Lower leg skin (tissue), 4 donors: Measurements from ENCODE around the gene MRPL55. TPM values are rescaled to one million over a fixed set of nuclear protein-coding genes. Genes with fewer than 3 reads are reported as not detected.

Experiments
- DNase-seq, 2 donors: peaks; one replicate each; pipeline ENCODE4 v3.0.0-alpha.2; 2019; ENCODE audit warnings: low spot score in 2 of 2
- H3K4me3 ChIP-seq: fragments of 200-600 bp; sonication (generic); 2 replicates; pipeline ENCODE4 v1.5.1; 2017; ENCODE audit warnings: mild to moderate bottlenecking, low read depth; ENCODE audit not compliant: poor library complexity, severe bottlenecking
- CTCF ChIP-seq, 3 donors: fragments of 450-650 bp; IDR thresholded peaks; one replicate each; pipeline ENCODE4 v1.5.1; 2016; ENCODE audit warnings: antibody characterized with exemption in 3 of 3, mild to moderate bottlenecking in 3 of 3, moderate library complexity in 2 of 3
- POLR2A ChIP-seq, 2 donors: fragments of 450-650 bp; IDR thresholded peaks; one replicate each; pipeline ENCODE4 v1.6.1; 2016 to 2017; ENCODE audit warnings: antibody characterized with exemption in 2 of 2, mild to moderate bottlenecking in 1 of 2, moderate library complexity in 1 of 2
- WGBS, 2 donors: methylation state at CpG; one replicate each; pipeline ENCODE4 v1.1.5; 2018; 5-methylcytosine and 5-hydroxymethylcytosine counted together
- intact Hi-C: fragments of 100-400 bp; cut with DNase I; formaldehyde crosslinking; loops from one replicate; pipeline ENCODE4 v1.15.0; 2023; ENCODE audit warnings: low total_unique reads
- total RNA-seq, 4 donors: library from RNA; depleted of rRNA; stranded (reverse); fragments of >200 nt; gene quantifications; one replicate each; pipeline ENCODE4 v1.1.0, GENCODE V29; 2016

The MRPL55 gene
- total RNA-seq, 4 donors from 2014 or later = 59.1 to 100 (median 82.2) TPM

- no peak overlapping the region for H3K4me3 ChIP-seq
- peak in 1 of 2 donors; percentile 72 for DNase-seq
- intact Hi-C loops = no loop called here
- WGBS, 2 donors = 62 to 64% methylated on average over 7 of the region's 7 CpGs
- TF ChIP-seq POLR2A (IDR thresholded peaks at IDR 0.05) (no peak), CTCF (IDR thresholded peaks at IDR 0.05) (no peak)
Measured at GRCh38 chr1:228071839-228072657, 37.1 kb downstream of the MRPL55 start.

GRCh38 chr1:228070851-228071250 lies 38.2 kb downstream of the MRPL55 start:
- WGBS, 2 donors = 67 to 72% methylated on average over 3 of the region's 3 CpGs
- no peak overlapping the region for H3K4me3 ChIP-seq
- DNase-seq = no peak
- TF ChIP-seq CTCF (IDR thresholded peaks at IDR 0.05) (no peak), POLR2A (IDR thresholded peaks at IDR 0.05) (no peak)
- intact Hi-C loops = no loop called here

GRCh38 chr1:228070173-228070572 lies 38.9 kb downstream of the MRPL55 start:
- 58 to 73% methylated on average over 2 of the region's 2 CpGs for WGBS, 2 donors
- TF ChIP-seq POLR2A (IDR thresholded peaks at IDR 0.05) (no peak), CTCF (IDR thresholded peaks at IDR 0.05) (no peak)
- intact Hi-C loops = no loop called here
- no peak overlapping the region for H3K4me3 ChIP-seq
- no peak for DNase-seq

- 70 to 85% methylated on average over 7 of the region's 7 CpGs for WGBS, 2 donors
- intact Hi-C loops = no loop called here
- TF ChIP-seq POLR2A (IDR thresholded peaks at IDR 0.05) = no peak
- TF ChIP-seq CTCF (IDR thresholded peaks at IDR 0.05) = no peak
- no peak for DNase-seq
- H3K4me3 ChIP-seq = no peak overlapping the region
Measured at GRCh38 chr1:228068359-228068758, 40.7 kb downstream of the MRPL55 start.

- no peak for TF ChIP-seq POLR2A (IDR thresholded peaks at IDR 0.05)
- TF ChIP-seq CTCF (IDR thresholded peaks at IDR 0.05) = no peak
- intact Hi-C loops = no loop called here
- 38 to 63% methylated on average over 7 to 10 of the region's 10 CpGs for WGBS, 2 donors
- peak in 1 of 2 donors; percentile 69 for DNase-seq
- H3K4me3 ChIP-seq = no peak overlapping the region
Measured at GRCh38 chr1:228066891-228067654, 42.0 kb downstream of the MRPL55 start.
